Esophagus squamous epithelium (tissue), 5 donors: ENCODE data around the gene KIF17. TPM values are rescaled to one million over a fixed set of nuclear protein-coding genes. Genes with fewer than 3 reads are reported as not detected.

ENCODE experiments used
- DNase-seq: peaks from one replicate; lab custom pipeline; 2025; lab: John Stamatoyannopoulos, UW
- H3K27ac ChIP-seq, 4 donors: fragments of 200-600 bp; sonication (generic); one replicate each; pipeline ENCODE4 v1.5.1; 2016 to 2019; ENCODE audit warnings: mild to moderate bottlenecking in 1 of 4
- H3K27me3 ChIP-seq, 4 donors: fragments of 200-600 bp; sonication (generic); 1 replicate in 3 of 4; 2 replicates in 1 of 4; pipeline versions ENCODE4 v1.5.1 to v1.6.0; 2017 to 2021; ENCODE audit warnings: antibody characterized with exemption in 1 of 4
- H3K36me3 ChIP-seq, 3 donors: fragments of 200-600 bp; sonication (generic); one replicate each; pipeline ENCODE4 v1.5.1; 2016 to 2019
- H3K4me1 ChIP-seq, 3 donors: fragments of 200-600 bp; sonication (generic); one replicate each; pipeline ENCODE4 v1.5.1; 2017 to 2019
- H3K4me3 ChIP-seq, 4 donors: fragments of 200-600 bp; sonication (generic); 1 replicate in 3 of 4; 2 replicates in 1 of 4; pipeline ENCODE4 v1.5.1; 2016 to 2019; ENCODE audit warnings: mild to moderate bottlenecking in 2 of 4, moderate library complexity in 1 of 4
- H3K9me3 ChIP-seq, 3 donors: fragments of 200-600 bp; sonication (generic); one replicate each; pipeline ENCODE4 v1.5.1; 2016 to 2019
- POLR2A ChIP-seq, 4 donors: fragments of 450-650 bp; IDR thresholded peaks; one replicate each; pipeline ENCODE4 v1.6.1; 2017; ENCODE audit warnings: antibody characterized with exemption in 4 of 4, mild to moderate bottlenecking in 4 of 4, moderate library complexity in 3 of 4
- WGBS, 2 donors: methylation state at CpG; one replicate each; pipeline ENCODE4 v1.1.5; 2018; 5-methylcytosine and 5-hydroxymethylcytosine counted together
- intact Hi-C: fragments of 100-400 bp; cut with DNase I; formaldehyde crosslinking; loops from one replicate; pipeline ENCODE4 v1.15.0; 2022
- total RNA-seq, 4 donors: library from RNA; depleted of rRNA; stranded (reverse); fragments of >200 nt; gene quantifications; one replicate each; pipeline ENCODE4 v1.1.0, GENCODE V29; 2016
- TF ChIP-seq, protein P1 (sequence below), 6 experiments: fragments of 450-650 bp in 4 of 6; fragments of 200-600 bp in 2 of 6; sonication (generic) in 2 of 6; IDR thresholded peaks; one replicate each; pipeline ENCODE4 v1.5.1; 2016 to 2019; ENCODE audit warnings: antibody characterized with exemption in 6 of 6, mild to moderate bottlenecking in 4 of 6, moderate library complexity in 4 of 6
- donor health status: DM: yes; HTN: yes; CAD: no.

KIF17 gene
- total RNA-seq, 4 donors from 2014 or later = 0.57 to 1.9 (median 0.85) TPM; not detected in 1

DNA sequence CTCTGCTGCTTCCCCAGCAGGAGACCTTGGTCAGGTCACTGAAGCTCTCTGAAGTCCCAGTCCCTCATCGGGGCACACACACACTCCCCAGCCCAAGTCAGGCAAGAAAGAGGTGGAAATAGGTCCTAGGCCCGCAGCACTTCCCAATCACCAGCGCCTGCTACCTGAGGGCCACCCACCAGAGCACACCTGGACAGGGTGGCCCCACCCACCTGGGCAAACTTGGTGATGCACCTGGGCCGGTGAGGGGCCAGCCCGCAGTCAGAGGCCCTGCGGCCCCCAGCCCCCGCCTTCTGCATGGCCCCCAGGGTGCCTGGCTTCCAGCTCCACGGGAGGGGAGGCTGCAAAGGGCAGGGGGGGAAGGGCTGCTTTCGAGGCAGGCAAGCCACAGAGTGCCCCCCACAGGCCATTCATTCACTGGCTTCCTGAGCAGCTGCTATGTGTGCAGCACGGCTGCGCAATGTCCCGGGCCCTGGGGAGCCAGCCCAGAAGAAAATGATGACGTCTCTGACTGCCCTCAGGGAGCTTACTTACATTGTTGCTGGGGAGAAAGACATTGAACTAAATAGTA, 10.0 kb upstream of the KIF17 start:
- no peak for TF ChIP-seq POLR2A (IDR thresholded peaks at IDR 0.05)
- TF ChIP-seq, protein P1, sequence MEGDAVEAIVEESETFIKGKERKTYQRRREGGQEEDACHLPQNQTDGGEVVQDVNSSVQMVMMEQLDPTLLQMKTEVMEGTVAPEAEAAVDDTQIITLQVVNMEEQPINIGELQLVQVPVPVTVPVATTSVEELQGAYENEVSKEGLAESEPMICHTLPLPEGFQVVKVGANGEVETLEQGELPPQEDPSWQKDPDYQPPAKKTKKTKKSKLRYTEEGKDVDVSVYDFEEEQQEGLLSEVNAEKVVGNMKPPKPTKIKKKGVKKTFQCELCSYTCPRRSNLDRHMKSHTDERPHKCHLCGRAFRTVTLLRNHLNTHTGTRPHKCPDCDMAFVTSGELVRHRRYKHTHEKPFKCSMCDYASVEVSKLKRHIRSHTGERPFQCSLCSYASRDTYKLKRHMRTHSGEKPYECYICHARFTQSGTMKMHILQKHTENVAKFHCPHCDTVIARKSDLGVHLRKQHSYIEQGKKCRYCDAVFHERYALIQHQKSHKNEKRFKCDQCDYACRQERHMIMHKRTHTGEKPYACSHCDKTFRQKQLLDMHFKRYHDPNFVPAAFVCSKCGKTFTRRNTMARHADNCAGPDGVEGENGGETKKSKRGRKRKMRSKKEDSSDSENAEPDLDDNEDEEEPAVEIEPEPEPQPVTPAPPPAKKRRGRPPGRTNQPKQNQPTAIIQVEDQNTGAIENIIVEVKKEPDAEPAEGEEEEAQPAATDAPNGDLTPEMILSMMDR (IDR thresholded peaks at IDR 0.05) = no peak
- Histone ChIP-seq H3K4me1 (peaks cover 13 to 40% (median 16%) of the 10 kb centered on the region in 3 donors), H3K4me3 (no peak overlapping the region), H3K9me3 (no peaks in the 10 kb centered on the region), H3K36me3 (no peaks in the 10 kb centered on the region), H3K27ac (no peak overlapping the region), H3K27me3 (peaks cover 0 to 52% (median 2%) of the 10 kb centered on the region in 4 donors)
- intact Hi-C loops = no loop called here
- no peak for DNase-seq
- WGBS, 2 donors = 51 to 61% methylated on average over 4 to 6 of the region's 13 CpGs

DNA sequence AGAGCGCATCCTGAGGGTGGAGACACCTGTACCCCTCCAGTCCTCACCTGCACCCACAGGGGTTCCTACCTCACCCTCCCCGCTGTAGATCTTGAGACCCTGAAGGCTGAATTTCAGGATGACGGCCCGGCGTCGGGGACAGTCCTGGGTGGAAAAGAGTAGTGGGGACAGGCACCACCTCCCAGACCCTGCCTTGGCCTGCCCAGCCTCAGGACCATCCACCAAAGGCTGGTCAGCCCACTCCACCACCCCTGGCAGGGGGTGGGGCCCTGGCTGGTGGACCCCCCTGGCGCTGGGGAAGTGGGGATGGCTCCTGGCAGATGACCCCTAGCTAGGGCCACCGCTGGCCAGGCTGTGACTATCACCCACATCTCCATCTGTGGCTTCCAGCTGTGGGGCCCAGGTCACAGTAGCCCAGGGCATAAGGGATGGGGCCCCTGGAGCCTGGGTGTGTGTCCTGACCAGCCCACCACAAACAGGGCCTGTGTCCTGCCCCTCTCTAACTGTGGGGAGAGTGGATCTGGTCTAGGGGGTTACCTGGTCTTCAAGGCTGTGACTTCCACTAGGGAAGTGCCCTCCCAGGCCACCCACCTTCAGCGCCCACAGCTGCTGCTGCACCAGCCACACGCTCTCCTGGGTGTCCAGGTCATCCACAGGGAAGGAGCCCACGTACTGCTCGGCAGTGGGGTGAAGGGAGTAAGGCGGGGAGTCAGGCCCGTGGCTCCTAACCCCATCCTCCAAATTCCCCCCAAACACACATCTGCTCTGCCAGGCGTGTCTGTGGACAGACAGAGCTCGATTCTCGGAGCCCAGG, 9.3 kb upstream of the KIF17 start:
- Histone ChIP-seq H3K9me3 (no peaks in the 10 kb centered on the region), H3K36me3 (no peaks in the 10 kb centered on the region), H3K27me3 (peaks cover 0 to 47% (median 2%) of the 10 kb centered on the region in 4 donors), H3K4me3 (no peak overlapping the region), H3K27ac (no peak overlapping the region), H3K4me1 (peaks cover 6 to 33% (median 9%) of the 10 kb centered on the region in 3 donors)
- intact Hi-C loops = no loop called here
- no peak for TF ChIP-seq POLR2A (IDR thresholded peaks at IDR 0.05)
- TF ChIP-seq, protein P1 (IDR thresholded peaks at IDR 0.05) = no peak
- WGBS, 2 donors = 90 to 94% methylated on average over 6 of the region's 17 CpGs
- no peak for DNase-seq

DNA sequence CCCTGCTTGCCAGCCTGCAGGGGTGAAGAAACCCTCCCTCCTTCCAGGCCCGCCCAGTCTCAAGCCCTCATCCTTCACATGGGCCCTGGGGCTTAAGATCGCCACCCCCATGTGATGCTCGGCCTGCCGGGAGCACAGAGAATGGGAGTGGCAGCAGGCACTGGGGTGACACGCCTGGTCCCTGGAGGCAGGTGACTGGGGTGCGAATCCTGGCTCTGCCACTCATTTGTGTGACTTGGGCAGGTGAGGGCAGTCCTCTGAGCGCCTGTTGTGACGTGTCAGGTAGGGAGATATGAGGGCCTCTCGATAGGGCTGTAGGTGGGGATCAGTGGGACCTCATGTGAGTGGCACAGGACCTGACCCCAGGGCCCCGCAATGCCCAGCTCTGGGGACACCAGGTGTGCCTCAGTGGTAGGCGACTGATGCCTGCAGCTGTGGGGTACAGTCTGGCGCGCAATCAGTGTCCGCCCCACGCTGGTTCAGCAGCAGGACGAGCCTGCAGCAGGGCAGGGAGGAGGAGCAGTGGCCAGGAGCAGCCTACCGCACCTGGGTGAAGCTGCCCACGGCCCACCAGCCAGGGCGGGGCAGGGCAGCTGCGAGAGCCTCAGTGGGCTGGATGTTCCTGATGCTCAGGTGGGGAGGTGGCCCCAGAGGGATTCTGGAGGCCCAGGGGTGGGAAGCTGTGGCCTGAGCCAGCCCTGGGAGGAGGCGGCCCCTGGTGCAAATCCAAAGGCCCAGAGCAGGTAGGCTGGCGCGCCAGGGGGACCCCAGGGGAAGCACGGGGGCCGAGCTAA, 8.5 kb upstream of the KIF17 start:
- H3K9me3 ChIP-seq = no peaks in the 10 kb centered on the region
- no peak overlapping the region for H3K27ac ChIP-seq
- no peak overlapping the region for H3K4me3 ChIP-seq
- H3K36me3 ChIP-seq = no peaks in the 10 kb centered on the region
- H3K27me3 ChIP-seq = peaks cover 0 to 39% (median 2%) of the 10 kb centered on the region in 4 donors
- intact Hi-C loops = no loop called here
- 55 to 100% methylated on average over 4 of the region's 25 CpGs for WGBS, 2 donors
- TF ChIP-seq, protein P1 (IDR thresholded peaks at IDR 0.05) = no peak
- TF ChIP-seq POLR2A (IDR thresholded peaks at IDR 0.05) = no peak
- peaks cover 1 to 25% (median 1%) of the 10 kb centered on the region in 3 donors for H3K4me1 ChIP-seq
- DNase-seq = no peak

DNA sequence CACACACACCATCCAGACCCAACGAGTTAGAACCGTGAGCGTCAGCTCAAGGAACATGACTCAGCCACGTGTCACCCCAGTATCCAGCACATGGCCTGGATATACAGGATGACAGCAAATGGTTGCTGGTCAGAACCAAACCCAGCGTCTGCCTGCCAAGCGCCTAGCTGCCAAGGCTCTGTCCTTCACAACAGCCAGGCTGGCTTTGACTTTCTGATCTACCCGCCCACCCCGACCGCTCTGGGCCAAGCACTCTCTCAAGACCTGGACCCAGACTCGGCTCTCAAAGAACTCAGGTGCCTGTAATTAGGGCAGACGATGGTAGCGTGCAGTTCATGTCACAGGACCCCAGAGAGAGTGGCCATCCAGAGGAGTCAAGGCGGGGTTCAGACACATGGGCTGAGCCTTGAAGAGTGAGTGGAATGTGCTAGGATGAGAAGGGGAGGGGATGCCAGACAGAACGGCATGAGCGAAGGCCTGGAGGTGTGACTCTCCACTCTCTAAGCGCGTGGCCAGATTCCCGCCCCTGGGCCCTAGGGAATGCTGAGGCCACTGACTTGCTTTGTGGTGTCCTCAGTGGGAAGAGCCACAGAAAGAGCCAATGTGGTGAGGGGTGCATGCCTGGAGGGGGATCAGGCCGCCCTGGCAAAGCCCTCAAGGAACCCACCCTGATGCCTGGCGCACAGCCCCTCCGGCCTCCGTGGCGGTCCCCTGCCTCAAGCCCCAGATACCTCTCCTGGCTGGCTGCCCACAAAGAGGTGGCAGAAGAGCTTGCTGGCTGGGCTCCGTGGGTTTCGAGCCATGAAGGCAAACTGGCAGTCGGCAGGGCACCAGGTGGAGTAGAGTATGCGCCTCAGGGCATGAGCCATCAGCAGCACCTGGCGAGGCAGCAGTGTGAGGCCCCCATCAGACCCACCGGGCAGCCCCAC, 7.6 kb upstream of the KIF17 start:
- 48 to 73% methylated on average over 8 to 14 of the region's 29 CpGs for whole genome bisulfite sequencing, 2 donors
- DNase-seq = no peak

More for the DNA sequence above, 7.6 kb upstream of the KIF17 start:
- Histone ChIP-seq H3K4me1 (peaks cover 0 to 18% (median 0%) of the 10 kb centered on the region in 3 donors), H3K4me3 (no peak overlapping the region), H3K9me3 (no peaks in the 10 kb centered on the region), H3K27me3 (peaks cover 0 to 30% (median 0%) of the 10 kb centered on the region in 4 donors), H3K36me3 (no peaks in the 10 kb centered on the region), H3K27ac (no peak overlapping the region)
- no peak for TF ChIP-seq POLR2A (IDR thresholded peaks at IDR 0.05)
- TF ChIP-seq, protein P1 (IDR thresholded peaks at IDR 0.05) = no peak
- intact Hi-C loops = loop anchor here (2.0 kb wide), 1 partner anchor 43 kb away; no protein-coding TSS in a partner anchor
